SK-N-SH (cell line): ENCODE data around the gene CPLANE2. TPM values are rescaled to one million over a fixed set of nuclear protein-coding genes. Genes with fewer than 3 reads are reported as not detected.

ENCODE experiments used
- CTCF ChIA-PET: fragments of 300-600, 350-600 bp; formaldehyde crosslinking; extraction: SDS; loops from one replicate; lab custom pipeline; 2021; lab: Yijun Ruan, JAX
- POLR2A ChIA-PET: fragments of 350-600 bp; sonication (Branson Sonifier 250); formaldehyde crosslinking; extraction: SDS; loops from one replicate; lab custom pipeline; 2020; ENCODE audit warnings: antibody characterized with exemption, inconsistent platforms; lab: Yijun Ruan, JAX
- DNase-seq: peaks from one replicate; pipeline ENCODE4 v3.0.0; 2012
- H2AFZ ChIP-seq: fragments of 200-600 bp; sonication (generic); 2 replicates; pipeline ENCODE4 v1.8.1; 2016; ENCODE audit warnings: antibody characterized with exemption, mild to moderate bottlenecking, low read depth
- H3F3A ChIP-seq: fragments of 200-600 bp; sonication (generic); replicated peaks from 2 replicates; pipeline ENCODE3; 2016; ENCODE audit warnings: antibody characterized with exemption, mild to moderate bottlenecking; ENCODE audit not compliant: insufficient read depth
- H3K27ac ChIP-seq, 2 experiments: fragments of 200-500 bp in 1 of 2; fragments of 200-600 bp in 1 of 2; sonication (Bioruptor generic) in 1 of 2; sonication (generic), shearing (Covaris generic) in 1 of 2; 2 replicates each; pipeline versions ENCODE4 v1.5.1 to v1.6.1; 2014 to 2016; ENCODE audit warnings: low read depth in 2 of 2, inconsistent platforms in 1 of 2, low read length in 1 of 2, mild to moderate bottlenecking in 1 of 2, mixed read lengths in 1 of 2
- H3K27me3 ChIP-seq: fragments of 200-600 bp; sonication (generic), shearing (Covaris generic); 2 replicates; pipeline ENCODE4 v1.6.1; 2016; ENCODE audit warnings: mixed run types; ENCODE audit not compliant: insufficient read depth
- H3K36me3 ChIP-seq, 2 experiments: fragments of 200-500 bp in 1 of 2; fragments of 200-600 bp in 1 of 2; sonication (Bioruptor generic) in 1 of 2; sonication (generic) in 1 of 2; replicated peaks in 1 of 2; 2 replicates each; pipeline versions ENCODE3 to v1.5.1; 2014 to 2016; ENCODE audit warnings: low read length in 1 of 2, mild to moderate bottlenecking in 1 of 2; ENCODE audit not compliant: insufficient read depth in 2 of 2, control insufficient read depth in 1 of 2
- H3K4me1 ChIP-seq, 2 experiments: fragments of 200-500 bp in 1 of 2; fragments of 200-600 bp in 1 of 2; sonication (Bioruptor generic) in 1 of 2; sonication (generic), shearing (Covaris generic) in 1 of 2; 2 replicates each; pipeline versions ENCODE4 v1.5.1 to v1.6.1; 2014 to 2016; ENCODE audit warnings: low read depth in 1 of 2, low read length in 1 of 2, mixed run types in 1 of 2; ENCODE audit not compliant: insufficient read depth in 2 of 2, control insufficient read depth in 1 of 2
- H3K4me2 ChIP-seq: fragments of 200-600 bp; sonication (generic), shearing (Covaris generic); 2 replicates; pipeline ENCODE4 v1.6.1; 2017; ENCODE audit warnings: mixed run types
- H3K4me3 ChIP-seq, 2 experiments: fragments of 200-500 bp in 1 of 2; fragments of 200-600 bp in 1 of 2; sonication (Bioruptor generic) in 1 of 2; sonication (generic), shearing (Covaris generic) in 1 of 2; 2 replicates each; pipeline versions ENCODE4 v1.5.1 to v1.8.1; 2014 to 2016; ENCODE audit warnings: low read depth in 2 of 2, inconsistent platforms in 1 of 2, low read length in 1 of 2, mild to moderate bottlenecking in 1 of 2, mixed read lengths in 1 of 2, moderate library complexity in 1 of 2
- H3K79me2 ChIP-seq: fragments of 200-600 bp; sonication (generic); 2 replicates; pipeline ENCODE4 v1.8.1; 2017; ENCODE audit warnings: mild to moderate bottlenecking; ENCODE audit not compliant: insufficient read depth
- H3K9ac ChIP-seq: fragments of 200-600 bp; sonication (generic); 2 replicates; pipeline ENCODE4 v1.6.1; 2017; ENCODE audit warnings: mixed run types
- H3K9me2 ChIP-seq: fragments of 200-600 bp; sonication (generic); 2 replicates; pipeline ENCODE4 v1.6.1; 2017; ENCODE audit warnings: mixed run types
- H3K9me3 ChIP-seq: fragments of 200-600 bp; sonication (generic); 2 replicates; pipeline ENCODE4 v1.6.1; 2017; ENCODE audit warnings: mixed run types, mild to moderate bottlenecking, moderate library complexity
- H4K20me1 ChIP-seq: fragments of 200-600 bp; sonication (generic); 2 replicates; pipeline ENCODE4 v1.6.1; 2017; ENCODE audit warnings: mild to moderate bottlenecking, mixed run types; ENCODE audit not compliant: insufficient read depth
- CHD2 ChIP-seq: fragments of 150-350 bp; IDR thresholded peaks from 2 replicates; pipeline ENCODE4 v1.6.1; 2018; ENCODE audit warnings: low read length; ENCODE audit not compliant: partially characterized antibody
- ELF1 ChIP-seq: IDR thresholded peaks from 2 replicates; pipeline ENCODE4 v1.4.0; 2012
- EP300 ChIP-seq, 2 experiments: IDR thresholded peaks; 2 replicates each; pipeline versions ENCODE4 v1.4.0 to v1.6.1; 2012; ENCODE audit warnings: borderline replicate concordance in 1 of 2, low read depth in 1 of 2, low read length in 1 of 2
- EZH2phosphoT487 ChIP-seq: fragments of 200-600 bp; sonication (generic); IDR thresholded peaks from 2 replicates; pipeline ENCODE4 v1.6.1; 2017; ENCODE audit warnings: low read depth, mixed run types, mild to moderate bottlenecking, antibody characterized with exemption, moderate library complexity, borderline replicate concordance
- FOSL2 ChIP-seq: IDR thresholded peaks from 2 replicates; pipeline ENCODE4 v1.4.0; 2012; ENCODE audit warnings: low read depth, mild to moderate bottlenecking, moderate library complexity, borderline replicate concordance
- FOXJ3 ChIP-seq: sonication (generic); formaldehyde crosslinking; IDR thresholded peaks from 2 replicates; pipeline ENCODE4 v1.5.1; 2020; ENCODE audit warnings: mild to moderate bottlenecking, missing genetic modification reagents
- FOXM1 ChIP-seq: IDR thresholded peaks from 2 replicates; pipeline ENCODE4 v1.4.0; 2012; ENCODE audit warnings: low read depth, mild to moderate bottlenecking
- GATA2 ChIP-seq: sonication (generic); formaldehyde crosslinking; IDR thresholded peaks from 2 replicates; pipeline ENCODE4 v1.5.0; 2020; ENCODE audit warnings: mild to moderate bottlenecking, missing genetic modification reagents
- MEF2A ChIP-seq: IDR thresholded peaks from 2 replicates; pipeline ENCODE4 v1.4.0; 2012; ENCODE audit warnings: low read depth, borderline replicate concordance
- NFIC ChIP-seq: IDR thresholded peaks from 2 replicates; pipeline ENCODE4 v1.4.0; 2012; ENCODE audit warnings: borderline replicate concordance
- NRF1 ChIP-seq: IDR thresholded peaks from 2 replicates; pipeline ENCODE4 v1.6.1; 2012; ENCODE audit warnings: low read depth, mild to moderate bottlenecking, low read length
- POLR2AphosphoS5 ChIP-seq: IDR thresholded peaks from 2 replicates; pipeline ENCODE4 v1.6.1; 2012; ENCODE audit warnings: low read depth, low read length
- RAD21 ChIP-seq: IDR thresholded peaks from 2 replicates; pipeline ENCODE4 v1.6.1; 2012; ENCODE audit warnings: mild to moderate bottlenecking, low read length
- RCOR1 ChIP-seq: fragments of 150-350 bp; IDR thresholded peaks from 2 replicates; pipeline ENCODE4 v1.6.1; 2017; ENCODE audit warnings: antibody characterized with exemption, low read length
- TCF12 ChIP-seq: IDR thresholded peaks from 2 replicates; pipeline ENCODE4 v1.4.0; 2012
- TEAD4 ChIP-seq: IDR thresholded peaks from 2 replicates; pipeline ENCODE4 v1.4.0; 2012; ENCODE audit warnings: mild to moderate bottlenecking, borderline replicate concordance; ENCODE audit not compliant: insufficient read depth
- WGBS: methylation state at CpG from one replicate; pipeline ENCODE4 v1.1.6; 2017; ENCODE audit warnings: low lambda C conversion rate; 5-methylcytosine and 5-hydroxymethylcytosine counted together
- polyA plus RNA-seq, 3 experiments: library from polyadenylated mRNA; depleted of rRNA; stranded (reverse); fragments of >200 nt; gene quantifications; 2 replicates each; pipeline ENCODE4 v1.2.3, GENCODE V29; 2012
- TF ChIP-seq, protein P1 (sequence below): fragments of 150-350 bp; IDR thresholded peaks from 2 replicates; pipeline ENCODE4 v1.6.1; 2017; ENCODE audit warnings: antibody characterized with exemption, low read length, low read depth, borderline replicate concordance
- TF ChIP-seq, protein P2 (sequence below): IDR thresholded peaks from 2 replicates; pipeline ENCODE4 v1.4.0; 2012; ENCODE audit warnings: low read depth, borderline replicate concordance
- TF ChIP-seq, protein P3 (sequence below): IDR thresholded peaks from 2 replicates; pipeline ENCODE4; 2012

CPLANE2 gene
- polyA plus RNA-seq, 1 of the 3 experiments (the other 2 are of a cell fraction) = 8.6 TPM

GRCh38 chr1:16203550-16203949 lies 33.4 kb downstream of the CPLANE2 start (continued):
- TF ChIP-seq FOXJ3 = no peak
- no peak for TF ChIP-seq NRF1

DNA sequence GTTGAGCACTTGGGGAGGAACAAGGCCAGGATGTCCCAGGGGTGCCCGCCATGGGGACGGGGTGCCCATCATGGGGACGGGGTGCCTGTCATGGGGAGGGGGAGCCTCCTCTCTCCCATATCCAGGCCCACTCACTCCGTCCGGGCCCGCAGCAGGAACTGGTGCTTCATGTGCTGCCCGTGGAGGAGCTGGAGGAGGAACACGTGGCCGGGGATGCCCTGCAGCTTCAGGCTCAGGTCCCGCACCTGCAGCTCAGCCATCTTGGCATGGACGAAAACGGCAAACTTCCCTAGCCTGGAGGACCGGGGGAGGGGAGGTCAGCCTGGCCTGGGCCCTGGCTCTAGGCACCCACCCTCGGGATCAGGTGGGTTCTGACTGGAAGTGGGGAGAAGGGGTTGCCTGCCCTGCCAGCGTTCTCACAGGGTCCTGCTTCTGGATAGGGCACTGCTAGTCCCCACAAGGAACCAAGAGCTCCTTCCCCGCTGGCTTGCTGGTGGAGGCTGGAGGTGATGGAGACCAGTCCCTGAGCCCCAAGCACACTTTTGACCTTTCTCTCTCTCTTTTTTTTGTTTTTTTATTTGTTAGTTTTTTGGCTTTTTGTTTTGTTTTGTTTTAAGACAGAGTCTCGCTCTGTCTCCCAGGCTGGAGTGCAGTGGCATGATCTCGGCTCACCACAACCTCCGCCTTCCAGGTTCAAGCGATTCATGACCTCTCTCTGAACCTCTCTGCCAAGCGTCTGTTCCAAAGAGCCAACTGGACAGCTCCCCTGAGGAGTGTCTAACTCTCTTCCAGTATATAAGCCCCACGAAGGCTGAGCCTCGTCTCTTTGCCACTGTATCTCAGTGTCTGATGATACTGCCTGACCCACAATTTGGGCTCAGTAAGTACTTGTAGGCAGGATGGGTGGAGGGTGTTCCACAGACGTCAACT lies 34.4 kb downstream of the CPLANE2 start:
- no peak for TF ChIP-seq CHD2
- TF ChIP-seq RCOR1 = no peak
- TF ChIP-seq ELF1 = no peak
- TF ChIP-seq MEF2A = no peak
- TF ChIP-seq EZH2phosphoT487 = no peak
- TF ChIP-seq TEAD4 = no peak
- TF ChIP-seq FOXJ3 = no peak
- no peak for TF ChIP-seq NRF1
- TF ChIP-seq RAD21 = no peak
- no peak for TF ChIP-seq TCF12
- H3F3A ChIP-seq = peaks cover 6% of the 10 kb centered on the region
- no peaks in the 10 kb centered on the region for H3K79me2 ChIP-seq
- H3K9me3 ChIP-seq = no peaks in the 10 kb centered on the region
- peaks cover 0 to 15% of the 10 kb centered on the region in 2 experiments; a peak in 1 of 4 replicates for H3K4me1 ChIP-seq
- H3K4me3 ChIP-seq = no peak overlapping the region
- H3K4me2 ChIP-seq = no peak overlapping the region
- no peaks in the 10 kb centered on the region for H3K27me3 ChIP-seq
- no peaks in the 10 kb centered on the region for H4K20me1 ChIP-seq
- no peak overlapping the region for H2AFZ ChIP-seq
- ChIA-PET POLR2A (no interaction called here), CTCF (interaction anchor here (0.7 to 6.8 kb wide), 4 partner anchors 11 to 138 kb away, joined by 4 to 43 read pairs (median 9); no protein-coding TSS in a partner anchor)
- no peak overlapping the region for H3K9ac ChIP-seq
- H3K36me3 ChIP-seq = no peaks in the 10 kb centered on the region
- 87% methylated on average over 22 of the region's 24 CpGs for WGBS
- no peak overlapping the region for H3K27ac ChIP-seq
- DNase-seq = no peak
- H3K9me2 ChIP-seq = no peaks in the 10 kb centered on the region

DNA sequence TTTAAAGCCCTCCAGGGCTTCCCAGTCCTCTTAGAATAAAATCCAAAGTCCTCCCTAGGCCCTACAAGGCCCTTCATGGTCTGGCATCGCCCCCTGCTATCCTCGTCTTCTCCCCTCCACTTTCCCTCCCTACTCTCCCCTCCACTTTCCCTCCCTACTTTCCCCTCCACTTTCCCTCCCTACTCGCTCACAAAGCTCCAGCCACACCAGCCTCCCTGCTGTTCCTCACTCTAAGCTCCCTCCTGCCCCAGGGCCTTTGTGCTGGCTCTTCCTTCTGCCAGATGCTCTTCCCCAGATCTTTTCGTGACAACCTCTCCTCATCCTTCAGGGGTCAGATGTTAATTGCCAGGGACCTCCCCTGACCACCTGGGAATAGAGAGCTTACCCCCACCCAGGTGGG lies 37.3 kb downstream of the CPLANE2 start:
- H3K9ac ChIP-seq = no peak overlapping the region
- H3K4me2 ChIP-seq = no peak overlapping the region
- H3K9me2 ChIP-seq = no peaks in the 10 kb centered on the region
- ChIA-PET POLR2A (no interaction called here), CTCF (interaction anchor here (0.6 to 4.6 kb wide), 6 partner anchors 8 to 126 kb away, joined by 3 to 17 read pairs (median 10); partner anchors contain the start of gene FAM131C)
- no peak for DNase-seq
- H3K27me3 ChIP-seq = no peaks in the 10 kb centered on the region
- no peaks in the 10 kb centered on the region for H3K36me3 ChIP-seq
- H2AFZ ChIP-seq = no peak overlapping the region
- H3K4me3 ChIP-seq = no peak overlapping the region
- H3K27ac ChIP-seq = no peak overlapping the region
- 89% methylated on average over 4 of the region's 4 CpGs for WGBS
- H3K9me3 ChIP-seq = no peaks in the 10 kb centered on the region
- H3F3A ChIP-seq = no peaks in the 10 kb centered on the region
- TF ChIP-seq, protein P1, sequence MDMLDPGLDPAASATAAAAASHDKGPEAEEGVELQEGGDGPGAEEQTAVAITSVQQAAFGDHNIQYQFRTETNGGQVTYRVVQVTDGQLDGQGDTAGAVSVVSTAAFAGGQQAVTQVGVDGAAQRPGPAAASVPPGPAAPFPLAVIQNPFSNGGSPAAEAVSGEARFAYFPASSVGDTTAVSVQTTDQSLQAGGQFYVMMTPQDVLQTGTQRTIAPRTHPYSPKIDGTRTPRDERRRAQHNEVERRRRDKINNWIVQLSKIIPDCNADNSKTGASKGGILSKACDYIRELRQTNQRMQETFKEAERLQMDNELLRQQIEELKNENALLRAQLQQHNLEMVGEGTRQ = no peak
- TF ChIP-seq, protein P2, sequence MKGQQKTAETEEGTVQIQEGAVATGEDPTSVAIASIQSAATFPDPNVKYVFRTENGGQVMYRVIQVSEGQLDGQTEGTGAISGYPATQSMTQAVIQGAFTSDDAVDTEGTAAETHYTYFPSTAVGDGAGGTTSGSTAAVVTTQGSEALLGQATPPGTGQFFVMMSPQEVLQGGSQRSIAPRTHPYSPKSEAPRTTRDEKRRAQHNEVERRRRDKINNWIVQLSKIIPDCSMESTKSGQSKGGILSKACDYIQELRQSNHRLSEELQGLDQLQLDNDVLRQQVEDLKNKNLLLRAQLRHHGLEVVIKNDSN = no peak
- TF ChIP-seq FOXM1 (no peak), FOSL2 (no peak), CHD2 (no peak), GATA2 (CRISPR knock-in tag) (no peak), EP300 (IDR thresholded peaks at IDR 0.05; ENCODE audit: borderline replicate concordance in 1 of 2, low read depth in 1 of 2, low read length in 1 of 2) (no peak), NFIC (no peak), POLR2AphosphoS5 (no peak)
- TF ChIP-seq, protein P3, sequence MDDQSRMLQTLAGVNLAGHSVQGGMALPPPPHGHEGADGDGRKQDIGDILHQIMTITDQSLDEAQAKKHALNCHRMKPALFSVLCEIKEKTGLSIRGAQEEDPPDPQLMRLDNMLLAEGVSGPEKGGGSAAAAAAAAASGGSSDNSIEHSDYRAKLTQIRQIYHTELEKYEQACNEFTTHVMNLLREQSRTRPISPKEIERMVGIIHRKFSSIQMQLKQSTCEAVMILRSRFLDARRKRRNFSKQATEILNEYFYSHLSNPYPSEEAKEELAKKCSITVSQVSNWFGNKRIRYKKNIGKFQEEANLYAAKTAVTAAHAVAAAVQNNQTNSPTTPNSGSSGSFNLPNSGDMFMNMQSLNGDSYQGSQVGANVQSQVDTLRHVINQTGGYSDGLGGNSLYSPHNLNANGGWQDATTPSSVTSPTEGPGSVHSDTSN = no peak
- no peaks in the 10 kb centered on the region; a peak in 1 of 4 replicates for H3K4me1 ChIP-seq
- no peaks in the 10 kb centered on the region for H3K79me2 ChIP-seq
- no peaks in the 10 kb centered on the region for H4K20me1 ChIP-seq
